H1 (cell line): Measurements from ENCODE around the gene MAP4K4. TPM values are rescaled to one million over a fixed set of nuclear protein-coding genes. Genes with fewer than 3 reads are reported as not detected.

Source experiments
- ATF2 ChIP-seq: IDR thresholded peaks from 2 replicates; pipeline ENCODE4 v1.6.1; 2012; ENCODE audit warnings: low read length, inconsistent platforms
- CHD2 ChIP-seq: IDR thresholded peaks from 2 replicates; pipeline ENCODE4 v1.6.1; 2012; ENCODE audit warnings: low read length, improper control_type of control experiment
- CTBP2 ChIP-seq: IDR thresholded peaks from 2 replicates; pipeline ENCODE4 v1.7.0; 2011; ENCODE audit warnings: borderline replicate concordance, mild to moderate bottlenecking, moderate library complexity, mixed read lengths, low read length; ENCODE audit not compliant: insufficient read depth, insufficient read length
- FOSL1 ChIP-seq: IDR thresholded peaks from 2 replicates; pipeline ENCODE4 v1.6.1; 2011; ENCODE audit warnings: mild to moderate bottlenecking, low read depth, low read length, moderate library complexity; ENCODE audit not compliant: insufficient read depth
- HDAC6 ChIP-seq: IDR thresholded peaks from one replicate; pipeline ENCODE4 v1.7.1; 2012; ENCODE audit warnings: low read depth, mild to moderate bottlenecking, inconsistent platforms, low read length, moderate library complexity
- POLR2AphosphoS5 ChIP-seq: IDR thresholded peaks from 2 replicates; pipeline ENCODE4 v1.6.1; 2011; ENCODE audit warnings: low read depth, low read length
- SIRT6 ChIP-seq: IDR thresholded peaks from one replicate; pipeline ENCODE4 v1.7.1; 2012; ENCODE audit warnings: low read length, inconsistent platforms
- SRF ChIP-seq: IDR thresholded peaks from 2 replicates; pipeline ENCODE4 v1.6.1; 2011; ENCODE audit warnings: mild to moderate bottlenecking, low read depth, low read length, moderate library complexity
- SUZ12 ChIP-seq: fragments of 200-600 bp; sonication (generic); IDR thresholded peaks from 2 replicates; pipeline ENCODE4 v1.6.1; 2012; ENCODE audit warnings: mild to moderate bottlenecking, inconsistent platforms, low read length, moderate library complexity, mixed read lengths
- polyA plus RNA-seq, 7 experiments: library from polyadenylated mRNA; depleted of rRNA in 3 of 7; stranded (reverse) in 5 of 7; unstranded in 2 of 7; fragments of >200 nt in 5 of 7; fragments of 200-250 nt in 2 of 7; gene quantifications; 1 replicate in 5 of 7; 2 replicates in 1 of 7; 4 replicates in 1 of 7; pipeline versions ENCODE4 v1.2.1 to v1.2.3, GENCODE V29; 2011 to 2013; ENCODE audit warnings: missing spikeins in 2 of 7, mixed read lengths in 2 of 7
- total RNA-seq: library from RNA; stranded (reverse); fragmentation: NEBNext Ultra II Directional; extraction: Animal tissue kit (Norgen Biotek cat#: 25700); gene quantifications from 2 replicates; pipeline ENCODE4 v1.2.1, GENCODE V29; 2021

The MAP4K4 gene
- total and polyA plus RNA-seq, 2 of the 8 experiments (the other 6 are each of a cell fraction or from before 2014, with no cell fraction given), result 53.2 to 138 TPM

DNA sequence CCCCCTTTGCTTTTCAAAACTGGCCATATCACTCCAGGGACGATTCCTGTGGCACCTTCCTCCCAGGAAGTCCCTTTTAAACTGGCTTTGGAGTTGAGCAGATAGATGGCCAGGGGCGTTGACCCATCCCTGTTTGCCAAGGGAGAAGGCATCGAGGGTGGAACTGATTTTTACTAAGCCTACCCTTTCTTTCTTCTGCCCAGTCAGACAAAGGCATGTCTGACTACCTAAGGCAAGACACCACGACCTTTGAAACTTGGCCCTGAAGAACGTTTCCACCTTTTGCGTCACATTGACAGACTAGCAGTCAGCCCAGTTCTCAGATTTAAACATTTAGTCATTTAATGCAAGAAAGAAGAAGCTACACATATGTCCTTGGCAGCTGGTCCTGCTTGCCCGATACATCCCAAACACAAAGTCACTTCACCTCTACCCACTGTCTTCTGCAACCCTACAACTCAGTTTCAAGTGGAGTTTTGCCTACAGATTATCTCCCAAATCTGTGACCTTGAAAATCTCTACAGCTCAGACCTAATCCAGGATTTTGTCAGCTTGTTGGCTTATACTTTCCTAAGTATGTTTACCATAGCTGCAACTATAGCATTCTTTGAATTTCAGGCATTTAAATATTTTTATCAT lies 192.1 kb downstream of the MAP4K4 start (continued):
- TF ChIP-seq ATF2 (no peak), HDAC6 (no peak), CHD2 (no peak), FOSL1 (no peak), SIRT6 (no peak), SUZ12 (no peak), SRF (no peak), CTBP2 (no peak), POLR2AphosphoS5 (no peak)
- TF ChIP-seq, all 59 proteins: peak for 0
